BJ (cell line): ENCODE results near the gene STC2. TPM values are rescaled to one million over a fixed set of nuclear protein-coding genes. Genes with fewer than 3 reads are reported as not detected.

Source experiments
- CTCF ChIA-PET: fragments of 350-600 bp; formaldehyde crosslinking; extraction: SDS; loops from one replicate; lab custom pipeline; 2021; ENCODE audit warnings: antibody characterized with exemption, inconsistent platforms; lab: Yijun Ruan, JAX
- POLR2A ChIA-PET: fragments of 300-600 bp; sonication (Branson Sonifier 250); formaldehyde crosslinking; extraction: SDS; loops from one replicate; lab custom pipeline; 2021; ENCODE audit warnings: antibody characterized with exemption; lab: Charles Lee
- DNase-seq: peaks from one replicate; pipeline ENCODE4 v3.0.0-alpha.2; 2011; ENCODE audit warnings: low read depth
- H3K27me3 ChIP-seq: 2 replicates; pipeline ENCODE4 v1.6.0; 2011; ENCODE audit warnings: low read length; ENCODE audit not compliant: control insufficient read depth, insufficient read depth
- H3K36me3 ChIP-seq: 2 replicates; pipeline ENCODE4 v1.5.1; 2011; ENCODE audit warnings: low read length; ENCODE audit not compliant: control insufficient read depth, insufficient read depth
- H3K4me3 ChIP-seq: 2 replicates; pipeline ENCODE4 v1.5.1; 2011; ENCODE audit warnings: low read depth, mild to moderate bottlenecking, control low read depth, low read length
- CTCF ChIP-seq: IDR thresholded peaks from 2 replicates; pipeline ENCODE4 v1.5.1; 2011; ENCODE audit warnings: low read depth, mild to moderate bottlenecking, control low read depth, inconsistent platforms, low read length, moderate library complexity; ENCODE audit not compliant: insufficient read depth
- polyA plus RNA-seq: library from polyadenylated mRNA; depleted of rRNA; stranded (reverse); fragments of >200 nt; gene quantifications from 2 replicates; pipeline ENCODE4 v1.2.3, GENCODE V29; 2011

STC2 gene
- polyA plus RNA-seq, 1 experiment = 168 TPM

DNA sequence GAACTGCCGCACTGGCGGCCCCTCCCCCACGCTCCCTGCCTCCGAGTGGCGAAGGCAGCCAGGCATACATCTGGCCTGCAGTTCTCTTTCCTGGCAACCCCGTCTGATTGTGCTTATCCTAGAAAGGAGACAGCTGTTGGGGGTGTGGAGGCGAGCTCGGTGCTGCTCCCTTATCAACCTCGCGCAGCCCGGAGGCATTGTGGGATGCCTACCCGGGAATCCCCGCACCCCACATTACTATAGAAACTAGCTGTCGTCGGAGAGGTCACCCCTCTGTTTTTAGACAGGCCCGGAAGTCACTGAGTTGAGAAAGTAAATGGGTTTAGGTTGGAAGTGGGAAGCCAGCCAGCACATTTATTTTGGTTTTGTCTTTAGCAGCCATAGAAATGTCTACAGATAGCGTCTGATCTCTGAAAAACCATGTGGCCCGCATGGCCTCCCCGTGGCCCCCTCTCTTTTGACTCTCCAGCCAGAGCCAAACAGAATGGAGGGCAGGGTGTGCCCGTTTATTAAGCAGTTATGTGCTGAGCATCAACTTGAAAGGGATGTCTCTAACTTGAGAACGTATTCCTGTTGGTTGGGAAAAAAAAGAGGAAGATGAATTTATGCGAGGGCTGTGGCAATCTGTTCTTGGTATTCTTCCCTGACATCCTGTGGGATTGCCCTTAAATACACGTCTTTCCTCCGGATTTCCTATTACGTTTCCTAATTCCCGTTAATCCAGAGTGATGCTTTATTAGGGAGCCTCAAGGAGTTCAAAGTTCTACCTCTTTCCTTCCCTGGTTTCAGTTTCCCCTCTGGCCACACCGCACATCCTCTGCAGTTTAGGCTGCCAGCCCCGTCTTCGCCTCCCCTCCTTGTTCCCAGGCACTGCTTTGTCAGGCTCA lies 3.9 kb downstream of the STC2 start:
- H3K4me3 ChIP-seq = peak overlapping the region; percentile 52
- H3K36me3 ChIP-seq = peaks cover 43% of the 10 kb centered on the region

GRCh38 chr5:173323799-173324114 lies 4.5 kb downstream of the STC2 start:
- H3K36me3 ChIP-seq = peaks cover 48% of the 10 kb centered on the region
- DNase-seq = no peak
- CTCF ChIA-PET = no interaction called here

More for the DNA sequence above, 3.9 kb downstream of the STC2 start:
- no peak for DNase-seq
- TF ChIP-seq CTCF = no peak
- ChIA-PET CTCF (no interaction called here), POLR2A (no interaction called here)
- no peaks in the 10 kb centered on the region for H3K27me3 ChIP-seq

GRCh38 chr5:173323106-173323798 lies 5.0 kb downstream of the STC2 start:
- CTCF ChIA-PET = interaction anchor here (4.7 kb wide), 1 partner anchor 30 kb away, joined by 36 read pairs; no protein-coding TSS in a partner anchor
- TF ChIP-seq CTCF = no peak

More at GRCh38 chr5:173323799-173324114, 4.5 kb downstream of the STC2 start:
- H3K4me3 ChIP-seq = no peak overlapping the region
- POLR2A ChIA-PET = no interaction called here
- H3K27me3 ChIP-seq = no peaks in the 10 kb centered on the region
- TF ChIP-seq CTCF = no peak

GRCh38 chr5:173321886-173322285 lies 6.3 kb downstream of the STC2 start:
- CTCF ChIA-PET = interaction anchor here (0.6 to 4.7 kb wide), 7 partner anchors 10 to 253 kb away, joined by 3 to 36 read pairs (median 3); no protein-coding TSS in a partner anchor
- no peak for TF ChIP-seq CTCF
- DNase-seq = no peak
- Histone ChIP-seq H3K36me3 (peaks cover 61% of the 10 kb centered on the region), H3K4me3 (no peak overlapping the region), H3K27me3 (no peaks in the 10 kb centered on the region)
- POLR2A ChIA-PET = interaction anchor here (0.7 to 0.9 kb wide), 2 partner anchors 251 to 324 kb away, joined by 4 to 5 read pairs; no protein-coding TSS in a partner anchor

More at GRCh38 chr5:173323106-173323798, 5.0 kb downstream of the STC2 start:
- H3K36me3 ChIP-seq = peaks cover 52% of the 10 kb centered on the region
- H3K27me3 ChIP-seq = no peaks in the 10 kb centered on the region
- DNase-seq = no peak
- no peak overlapping the region for H3K4me3 ChIP-seq
- POLR2A ChIA-PET = no interaction called here

DNA sequence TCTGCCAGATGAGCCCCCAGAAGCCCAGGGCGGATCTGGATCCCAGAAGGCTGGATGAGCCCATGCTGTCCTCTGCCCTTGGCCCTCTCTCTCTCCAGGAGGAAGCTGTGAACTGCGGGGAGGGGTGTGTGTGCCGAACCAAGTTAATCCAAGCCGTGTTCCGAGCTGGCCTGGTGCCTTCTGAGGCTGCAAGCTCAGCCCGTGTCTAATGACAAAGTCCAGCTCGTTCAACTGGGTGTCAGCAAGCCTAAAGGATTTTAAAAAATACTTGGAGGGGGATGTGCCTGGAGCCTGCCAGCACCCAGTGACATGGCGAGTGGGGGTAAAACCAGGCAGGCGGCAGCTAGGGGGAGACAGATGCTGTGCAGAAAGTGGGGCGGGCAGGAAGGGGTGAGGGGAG lies 8.0 kb downstream of the STC2 start:
- H3K27me3 ChIP-seq = no peaks in the 10 kb centered on the region
- peaks cover 60% of the 10 kb centered on the region for H3K36me3 ChIP-seq
- TF ChIP-seq CTCF = peak; percentile 28; the same call in 1 of the 2 replicates
- no peak for DNase-seq
- POLR2A ChIA-PET = interaction anchor here (0.6 kb wide), 1 partner anchor 295 kb away, joined by 18 read pairs; no protein-coding TSS in a partner anchor
- H3K4me3 ChIP-seq = no peak overlapping the region
- CTCF ChIA-PET = interaction anchor here (0.7 to 4.7 kb wide), 5 partner anchors 9 to 454 kb away, joined by 3 to 36 read pairs (median 5); no protein-coding TSS in a partner anchor
